IPS DF 6.9 (cell line): ENCODE measurements around the gene IFNL1.

Source experiments
- DNase-seq: peaks from one replicate; pipeline ENCODE4 v3.0.0-alpha.2; 2013; ENCODE audit warnings: low read depth, low spot score
- H3K27ac ChIP-seq: one replicate; pipeline ENCODE4 v1.5.1; 2013; ENCODE audit warnings: low read length, control low read depth
- H3K27me3 ChIP-seq: 2 replicates; pipeline ENCODE4 v1.6.1; 2013; ENCODE audit warnings: mild to moderate bottlenecking, low read length; ENCODE audit not compliant: control insufficient read depth, insufficient read depth
- H3K36me3 ChIP-seq: 2 replicates; pipeline ENCODE4 v1.6.1; 2013; ENCODE audit warnings: low read length; ENCODE audit not compliant: control insufficient read depth, insufficient read depth
- H3K4me1 ChIP-seq: 2 replicates; pipeline ENCODE4 v1.6.1; 2013; ENCODE audit warnings: low read length; ENCODE audit not compliant: control insufficient read depth, insufficient read depth
- H3K4me3 ChIP-seq: 2 replicates; pipeline ENCODE4 v1.5.1; 2013; ENCODE audit warnings: mild to moderate bottlenecking, low read length
- H3K9me3 ChIP-seq: 2 replicates; pipeline ENCODE4 v1.6.1; 2013; ENCODE audit warnings: low read length, inconsistent platforms; ENCODE audit not compliant: control insufficient read depth, insufficient read depth
- WGBS: extraction: QIAGEN DNeasy Blood & Tissue Kit; methylation state at CpG from one replicate; pipeline ENCODE4 v1.1.7; 2013; ENCODE audit warnings: mixed read lengths, missing lambda C conversion rate; ENCODE audit not compliant: insufficient read length, insufficient coverage; 5-methylcytosine and 5-hydroxymethylcytosine counted together

Gene IFNL1

DNA sequence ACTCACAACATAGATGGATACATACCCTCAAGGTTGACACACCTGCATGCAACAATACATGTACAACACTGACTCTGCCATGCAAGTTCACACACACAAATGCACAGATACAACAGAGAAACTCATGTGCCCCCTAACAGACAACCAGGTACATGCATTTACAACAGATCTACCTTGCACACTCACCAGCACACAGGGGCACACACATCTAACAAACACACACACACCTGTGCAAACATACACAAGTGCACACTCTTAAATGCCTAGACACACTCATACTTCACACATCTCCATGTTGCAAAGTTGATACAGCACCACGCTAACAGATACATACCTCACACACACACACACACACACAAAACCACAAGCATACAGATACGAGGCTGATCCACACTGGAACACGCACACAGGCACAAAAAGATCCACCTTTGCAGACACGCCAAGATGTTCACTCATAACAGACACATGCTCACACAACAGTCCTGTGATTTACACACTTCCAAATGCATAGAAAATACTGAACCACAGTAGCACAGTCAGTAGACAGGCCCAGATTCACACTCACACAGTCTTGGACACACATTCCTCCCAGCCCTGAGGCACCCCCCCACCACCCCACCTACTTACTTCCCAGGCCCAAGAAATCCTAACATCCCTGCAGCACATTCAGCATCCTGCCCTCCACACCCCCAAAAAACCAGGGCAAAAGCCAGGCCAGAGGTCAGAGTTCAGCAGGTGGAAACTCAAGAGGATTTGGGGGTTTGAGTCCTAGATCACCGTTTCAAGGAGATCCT lies 23.1 kb downstream of the IFNL1 start:
- Histone ChIP-seq H3K4me3 (no peak overlapping the region; the same call in 1 of the 2 replicates), H3K4me1 (peaks cover 3% of the 10 kb centered on the region; the same call in 1 of the 2 replicates), H3K36me3 (peaks cover 9% of the 10 kb centered on the region), H3K27ac (no peak overlapping the region), H3K27me3 (0 out of 2 replicates have a peak, but pooled peaks cover 2% of the 10 kb centered on the region), H3K9me3 (no peaks in the 10 kb centered on the region)
- no CpG with 5 or more reads among the region's 5 CpGs for WGBS
- DNase-seq = no peak

DNA sequence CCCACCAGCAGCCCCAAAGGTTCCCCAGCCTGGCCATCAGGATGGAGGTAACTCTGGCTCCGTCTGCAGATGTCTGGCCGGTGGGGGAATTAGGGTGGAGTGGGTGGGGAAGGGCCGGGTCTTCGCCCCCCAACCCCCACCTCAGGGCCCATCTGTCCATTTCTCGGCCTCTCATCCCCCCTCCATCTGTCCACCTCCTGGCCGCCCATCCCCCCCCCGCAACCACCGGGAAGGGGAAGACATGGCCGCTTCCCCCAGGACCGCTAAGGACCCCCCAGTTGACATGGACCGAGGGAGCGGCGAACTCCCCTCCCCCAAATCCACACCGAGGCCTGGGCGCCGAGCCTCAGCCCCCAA lies 23.7 kb downstream of the IFNL1 start:
- Histone ChIP-seq H3K36me3 (peaks cover 3% of the 10 kb centered on the region), H3K27ac (no peak overlapping the region), H3K27me3 (0 out of 2 replicates have a peak, but pooled peaks cover 2% of the 10 kb centered on the region), H3K4me3 (peak overlapping the region; percentile 52; the same call in 1 of the 2 replicates), H3K4me1 (peaks cover 3% of the 10 kb centered on the region; the same call in 1 of the 2 replicates), H3K9me3 (no peaks in the 10 kb centered on the region)
- no peak for DNase-seq
- WGBS = no CpG with 5 or more reads among the region's 16 CpGs

DNA sequence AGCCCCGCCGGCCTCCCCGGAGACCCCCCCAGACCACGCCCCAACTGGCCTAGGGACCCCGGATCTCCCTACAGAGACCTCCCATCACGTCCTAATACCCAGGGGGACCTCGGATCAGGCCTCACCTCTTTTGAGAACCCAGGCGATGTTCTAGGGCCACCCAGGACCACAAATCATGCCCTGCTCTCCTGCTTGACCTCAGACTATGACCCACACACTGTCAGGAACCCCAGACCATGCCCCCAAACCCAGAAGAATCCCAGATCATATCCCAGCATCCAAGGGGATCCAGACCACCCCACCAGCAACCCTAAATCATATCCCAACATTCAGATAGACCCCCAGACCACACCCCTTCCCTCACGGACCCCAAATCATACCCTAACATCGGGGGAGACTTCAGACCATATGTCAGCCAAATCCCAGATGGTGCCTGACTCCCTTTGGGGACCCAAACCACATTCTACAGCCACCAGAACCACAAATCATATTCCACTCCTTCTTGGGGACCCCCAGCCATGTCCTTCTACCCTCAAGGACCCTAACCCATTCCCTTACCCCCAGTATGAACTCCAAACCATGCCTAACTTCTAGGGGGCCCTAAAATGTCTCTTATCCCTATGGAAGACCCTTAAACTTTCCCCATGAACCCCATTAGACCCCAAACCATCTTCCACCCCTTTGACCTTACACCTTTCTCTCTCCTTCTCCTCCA lies 25.1 kb downstream of the IFNL1 start:
- no peaks in the 10 kb centered on the region for H3K36me3 ChIP-seq
- peaks cover 3% of the 10 kb centered on the region; the same call in 1 of the 2 replicates for H3K4me1 ChIP-seq
- H3K27me3 ChIP-seq = 0 out of 2 replicates have a peak, but pooled peaks cover 2% of the 10 kb centered on the region
- no CpG with 5 or more reads among the region's 10 CpGs for WGBS
- no peak for DNase-seq
- H3K9me3 ChIP-seq = no peaks in the 10 kb centered on the region
- H3K4me3 ChIP-seq = no peak overlapping the region; the same call in 1 of the 2 replicates
- no peak overlapping the region for H3K27ac ChIP-seq

DNA sequence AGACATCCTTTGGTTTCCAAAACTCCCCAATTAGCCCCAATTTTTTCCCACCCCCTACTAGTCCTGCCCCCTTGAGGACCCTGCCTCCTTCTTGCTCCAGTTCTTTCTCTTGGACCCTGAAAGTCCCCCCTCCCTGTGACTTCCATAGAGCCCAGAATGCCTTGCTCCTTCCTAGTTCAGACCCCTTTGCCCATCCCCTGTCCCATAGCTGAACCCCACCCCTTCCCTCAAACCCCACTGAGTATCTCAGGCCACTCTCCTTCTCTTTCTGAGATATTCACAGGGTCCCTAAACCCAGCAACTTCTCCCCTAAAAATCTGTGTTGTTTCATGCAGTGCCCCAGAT lies 25.6 kb downstream of the IFNL1 start:
- Histone ChIP-seq H3K36me3 (no peaks in the 10 kb centered on the region), H3K27ac (no peak overlapping the region), H3K9me3 (no peaks in the 10 kb centered on the region), H3K27me3 (0 out of 2 replicates have a peak, but pooled peaks cover 2% of the 10 kb centered on the region), H3K4me3 (no peak overlapping the region), H3K4me1 (peaks cover 3% of the 10 kb centered on the region; the same call in 1 of the 2 replicates)
- DNase-seq = no peak

DNA sequence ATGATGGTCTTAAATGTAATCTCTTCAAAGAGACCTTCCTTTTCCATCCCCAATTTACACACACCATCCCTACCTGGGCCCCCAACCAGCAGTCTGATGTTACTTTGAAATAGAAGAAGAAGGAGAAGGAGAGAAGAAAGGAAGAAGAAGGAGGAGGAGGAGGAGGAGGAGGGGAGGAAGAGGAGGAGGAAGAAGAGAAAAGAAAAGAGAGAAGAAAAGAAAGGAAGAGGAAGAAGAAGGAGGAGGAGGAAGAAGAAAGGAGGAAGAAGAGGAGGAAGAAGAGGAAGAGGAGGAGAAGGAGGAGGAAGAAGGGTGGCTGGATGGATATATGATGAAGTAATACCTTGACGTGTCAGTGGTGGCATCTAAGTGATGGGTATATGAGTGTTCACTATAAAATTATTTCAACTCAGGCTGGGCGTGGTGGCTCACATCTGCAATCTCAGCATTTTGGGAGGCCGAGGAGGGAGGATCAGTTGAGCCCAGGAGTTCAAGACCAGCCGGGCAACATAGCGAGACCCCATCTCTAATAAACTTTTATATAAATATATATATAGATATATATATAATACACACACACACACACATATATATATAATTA lies 28.1 kb downstream of the IFNL1 start:
- no peak for DNase-seq
- no peak overlapping the region for H3K4me3 ChIP-seq
- WGBS = no CpG with 5 or more reads among the region's 5 CpGs
- no peaks in the 10 kb centered on the region for H3K9me3 ChIP-seq
- H3K27me3 ChIP-seq = no peaks in the 10 kb centered on the region
- H3K36me3 ChIP-seq = no peaks in the 10 kb centered on the region
- no peak overlapping the region for H3K27ac ChIP-seq
- H3K4me1 ChIP-seq = peaks cover 3% of the 10 kb centered on the region; the same call in 1 of the 2 replicates

DNA sequence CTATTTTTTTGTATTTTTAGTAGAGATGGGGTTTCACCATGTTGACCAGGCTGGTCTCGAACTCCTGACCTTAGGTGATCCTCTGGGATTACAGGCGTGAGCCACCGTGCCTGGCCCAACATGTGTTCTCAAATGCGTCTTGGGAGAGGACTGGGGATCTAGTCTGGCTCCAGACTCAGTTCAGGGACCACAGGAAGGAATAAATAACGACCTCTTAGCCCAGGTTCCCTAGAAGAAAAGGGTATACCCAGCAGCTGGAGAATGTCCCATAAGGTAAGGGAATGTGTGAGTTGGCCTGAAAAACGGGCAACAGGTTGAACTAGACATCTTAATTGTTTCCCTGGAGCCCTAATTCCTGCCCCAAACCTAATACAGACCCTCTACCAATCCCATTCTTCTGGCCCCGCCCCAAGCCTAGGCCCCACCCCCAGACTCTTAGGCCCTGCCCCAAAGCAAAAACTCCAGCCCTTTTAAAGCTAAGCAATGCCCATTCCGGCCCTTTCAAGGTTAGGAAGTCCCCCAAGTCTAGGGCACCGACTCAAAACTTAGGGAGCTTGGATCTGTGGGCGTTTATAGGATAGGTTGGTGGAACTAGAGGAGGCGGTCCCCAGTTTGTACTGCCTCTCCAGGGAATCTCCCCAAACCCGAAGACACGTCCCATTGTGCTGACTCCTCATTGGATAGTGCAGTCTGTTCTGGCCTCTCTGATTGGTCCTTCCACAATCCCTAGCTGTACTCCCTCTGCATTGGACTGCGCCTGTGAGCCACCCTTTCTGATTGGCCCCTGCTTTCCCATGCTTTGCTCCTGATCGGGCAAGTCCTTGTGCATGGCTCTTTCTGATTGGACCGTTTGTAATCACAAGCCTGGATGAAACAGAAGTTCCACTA lies 29.8 kb downstream of the IFNL1 start:
- Histone ChIP-seq H3K4me1 (no peaks in the 10 kb centered on the region; the same call in 1 of the 2 replicates), H3K27ac (no peak overlapping the region), H3K27me3 (no peaks in the 10 kb centered on the region), H3K9me3 (no peaks in the 10 kb centered on the region), H3K36me3 (no peaks in the 10 kb centered on the region), H3K4me3 (no peak overlapping the region)
- no peak for DNase-seq
- no CpG with 5 or more reads among the region's 16 CpGs for WGBS

DNA sequence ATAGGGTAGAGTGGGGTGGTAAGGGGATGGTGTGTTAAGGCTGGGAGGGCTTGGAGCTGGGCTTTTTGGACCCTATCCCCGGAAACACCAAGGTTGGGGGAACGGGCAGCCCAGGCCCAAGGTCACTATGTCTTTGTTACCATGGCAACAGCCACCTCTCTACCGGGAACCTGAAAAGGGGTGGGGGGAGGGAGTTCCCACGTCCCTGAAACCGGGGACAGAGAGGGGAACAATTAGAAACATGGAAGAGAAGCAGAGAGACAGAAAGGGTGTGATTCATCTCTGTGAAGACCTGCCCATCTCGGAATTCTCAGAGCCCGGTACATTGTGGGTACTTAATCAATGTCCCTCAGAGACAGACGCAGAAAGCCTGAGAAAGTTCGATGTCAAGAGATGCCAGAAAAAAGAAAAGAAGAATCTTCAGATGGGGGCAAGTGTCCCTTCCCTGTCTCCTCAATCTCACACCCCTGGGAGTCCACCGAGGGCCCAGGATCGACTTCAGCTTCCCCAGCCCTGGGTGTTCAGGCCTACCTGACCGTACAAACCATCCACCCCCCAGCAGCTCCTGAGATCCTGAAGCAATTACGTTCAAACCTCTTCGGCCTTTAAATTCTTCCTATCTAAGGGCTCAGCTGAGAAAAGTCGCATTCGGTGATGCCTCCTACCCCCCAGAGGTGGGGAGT lies 31.3 kb downstream of the IFNL1 start:
- WGBS = no CpG with 5 or more reads among the region's 16 CpGs
- H3K36me3 ChIP-seq = no peaks in the 10 kb centered on the region

DNA sequence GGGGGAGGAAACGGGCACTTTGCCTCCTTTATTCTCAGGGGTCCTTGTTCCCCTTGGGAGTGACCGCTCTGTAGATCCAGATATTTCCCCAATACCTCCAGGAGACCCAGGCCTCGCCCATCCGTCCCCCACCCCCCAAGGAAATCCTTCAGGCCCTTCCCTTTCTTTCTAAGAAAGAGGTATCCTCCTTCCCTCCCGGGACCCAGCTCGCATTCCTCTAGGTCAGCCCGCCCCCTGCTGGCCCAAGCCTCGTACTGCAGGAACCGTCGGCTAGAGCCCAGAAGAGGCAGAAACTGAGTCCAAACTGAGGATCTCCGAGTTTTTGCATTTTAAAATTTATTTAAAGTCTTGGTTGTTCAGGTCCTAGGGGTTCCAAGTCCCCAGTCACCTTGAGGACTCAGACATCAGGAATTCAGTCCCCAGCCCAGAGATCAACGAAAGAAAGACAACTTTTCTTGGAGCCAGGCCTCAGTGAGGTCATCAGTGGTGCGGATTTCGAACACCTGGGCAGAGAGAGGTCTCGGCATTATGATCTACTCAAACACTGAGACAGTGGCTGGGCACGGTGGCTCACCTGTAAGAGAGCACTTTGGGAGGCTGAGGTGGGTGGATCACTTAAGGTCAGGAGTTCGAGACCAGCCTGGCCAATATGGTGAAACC lies 32.0 kb downstream of the IFNL1 start:
- no peaks in the 10 kb centered on the region; the same call in 1 of the 2 replicates for H3K4me1 ChIP-seq
- H3K27me3 ChIP-seq = no peaks in the 10 kb centered on the region
- no peak overlapping the region for H3K4me3 ChIP-seq
- H3K27ac ChIP-seq = no peak overlapping the region
- no peaks in the 10 kb centered on the region for H3K9me3 ChIP-seq
- no CpG with 5 or more reads among the region's 17 CpGs for WGBS
- no peak for DNase-seq
- H3K36me3 ChIP-seq = no peaks in the 10 kb centered on the region

More for the DNA sequence above, 31.3 kb downstream of the IFNL1 start:
- Histone ChIP-seq H3K9me3 (no peaks in the 10 kb centered on the region), H3K27ac (no peak overlapping the region), H3K4me1 (no peaks in the 10 kb centered on the region; the same call in 1 of the 2 replicates), H3K4me3 (no peak overlapping the region), H3K27me3 (no peaks in the 10 kb centered on the region)
- no peak for DNase-seq

DNA sequence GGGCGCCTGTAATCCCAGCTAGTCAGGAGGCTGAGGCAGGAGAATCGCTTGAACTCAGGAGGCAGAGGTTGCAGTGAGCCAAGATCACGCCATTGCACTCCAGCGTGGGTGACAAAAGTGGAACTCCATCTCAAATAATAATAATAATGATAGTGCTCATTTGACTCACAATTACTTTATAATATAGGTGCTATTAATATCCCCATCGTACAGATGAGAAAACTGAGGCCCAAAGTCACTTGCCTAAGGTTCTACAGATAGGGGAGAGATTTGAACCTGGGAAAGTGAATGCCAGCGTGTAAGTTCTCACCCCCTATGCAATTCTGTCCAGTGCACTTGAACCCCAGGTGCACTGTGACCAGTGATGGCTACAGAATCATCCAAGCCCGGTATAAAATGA lies 33.7 kb downstream of the IFNL1 start:
- WGBS = no CpG with 5 or more reads among the region's 7 CpGs
- Histone ChIP-seq H3K9me3 (no peaks in the 10 kb centered on the region), H3K27me3 (no peaks in the 10 kb centered on the region), H3K4me1 (no peaks in the 10 kb centered on the region; the same call in 1 of the 2 replicates), H3K27ac (no peak overlapping the region), H3K36me3 (no peaks in the 10 kb centered on the region), H3K4me3 (no peak overlapping the region)
- no peak for DNase-seq
